ELR (cell line): ENCODE results near the gene ARF5.

Source experiments
- DNase-seq: peaks from one replicate; pipeline ENCODE4 v3.0.0-alpha.2; 2015; ENCODE audit warnings: low read depth

The ARF5 gene

GRCh38 chr7:127635659-127636285 is 47.6 kb downstream of the ARF5 start:
- DNase-seq, result no peak

GRCh38 chr7:127638197-127638596 is 50.0 kb downstream of the ARF5 start:
- DNase-seq, result no peak
